Activated CD8-positive, alpha-beta T cell treated with anti-CD3 and anti-CD28 coated beads for 36 hours (primary cell): ENCODE results near the gene TM4SF18. TPM values are rescaled to one million over a fixed set of nuclear protein-coding genes. Genes with fewer than 3 reads are reported as not detected.

ENCODE experiments used
- ATAC-seq: fragments of 200-7000 bp; cut with Tn5 transposase; one replicate; pipeline ENCODE4 v1.10.0; 2021; ENCODE audit warnings: mild to moderate bottlenecking, moderate library complexity
- CTCF ChIA-PET: fragments of 350-600 bp; sonication (Branson Sonifier 250); formaldehyde crosslinking; loops from one replicate; lab custom pipeline; 2021; ENCODE audit warnings: antibody characterized with exemption; lab: Charles Lee
- POLR2A ChIA-PET: fragments of 350-600 bp; sonication (Branson Sonifier 250); formaldehyde crosslinking; loops from one replicate; lab custom pipeline; 2021; ENCODE audit warnings: antibody characterized with exemption; lab: Charles Lee
- DNase-seq: peaks from one replicate; pipeline ENCODE4 v3.0.0-alpha.2; 2020
- H3K27ac Mint-ChIP-seq: one replicate; pipeline ENCODE4 v1.8.0; 2021; ENCODE audit warnings: mild to moderate bottlenecking, mixed read lengths
- H3K27me3 Mint-ChIP-seq: one replicate; pipeline ENCODE4 v1.8.0; 2021; ENCODE audit warnings: mixed read lengths
- H3K36me3 Mint-ChIP-seq: one replicate; pipeline ENCODE4 v1.8.0; 2021; ENCODE audit warnings: low read depth, mixed read lengths
- H3K4me1 Mint-ChIP-seq: one replicate; pipeline ENCODE4 v1.8.0; 2021; ENCODE audit warnings: low read depth, mixed read lengths
- H3K4me3 Mint-ChIP-seq: one replicate; pipeline ENCODE4 v1.8.0; 2021; ENCODE audit warnings: mild to moderate bottlenecking, moderate library complexity, mixed read lengths
- H3K9me3 Mint-ChIP-seq: one replicate; pipeline ENCODE4 v1.8.0; 2021; ENCODE audit warnings: mixed read lengths
- CTCF ChIP-seq: fragments of 200-600 bp; IDR thresholded peaks from one replicate; pipeline ENCODE4 v1.8.0; 2022; ENCODE audit warnings: antibody characterized with exemption, mild to moderate bottlenecking
- intact Hi-C: fragments of 100-400 bp; cut with micrococcal nuclease; formaldehyde crosslinking; loops from one replicate; pipeline ENCODE4 v1.10.0; 2022
- total RNA-seq, 2 experiments: library from RNA; stranded (reverse); gene quantifications; one replicate each; pipeline ENCODE4 v1.2.3, GENCODE V29; 2021

The TM4SF18 gene
- total RNA-seq, 2 experiments from 2014 or later = not detected

- no peak overlapping the region for H3K4me3 Mint-ChIP-seq
- DNase-seq (no peak), ATAC-seq (no peak)
- CTCF ChIA-PET = no interaction called here
- H3K9me3 Mint-ChIP-seq = no peaks in the 10 kb centered on the region
- POLR2A ChIA-PET = no interaction called here
- TF ChIP-seq CTCF = no peak
- no peak overlapping the region for H3K27ac Mint-ChIP-seq
- H3K4me1 Mint-ChIP-seq = no peaks in the 10 kb centered on the region
- intact Hi-C loops = no loop called here
- no peaks in the 10 kb centered on the region for H3K36me3 Mint-ChIP-seq
- H3K27me3 Mint-ChIP-seq = peaks cover 4% of the 10 kb centered on the region
Observed at GRCh38 chr3:149374793-149375500, 41.5 kb upstream of the TM4SF18 start.

- H3K4me1 Mint-ChIP-seq = no peaks in the 10 kb centered on the region
- H3K9me3 Mint-ChIP-seq = no peaks in the 10 kb centered on the region
- TF ChIP-seq CTCF = no peak
- CTCF ChIA-PET = no interaction called here
- no peak overlapping the region for H3K4me3 Mint-ChIP-seq
- intact Hi-C loops = no loop called here
- POLR2A ChIA-PET = interaction anchor here (0.9 kb wide), 1 partner anchor 13 kb away, joined by 3 read pairs; no protein-coding TSS in a partner anchor
- no peak for DNase-seq
- H3K27me3 Mint-ChIP-seq = peaks cover 4% of the 10 kb centered on the region
- H3K27ac Mint-ChIP-seq = no peak overlapping the region
- H3K36me3 Mint-ChIP-seq = no peaks in the 10 kb centered on the region
- ATAC-seq = no peak
Observed at GRCh38 chr3:149374391-149374790, 41.0 kb upstream of the TM4SF18 start.

GRCh38 chr3:149373235-149374125 lies 40.0 kb upstream of the TM4SF18 start:
- no peaks in the 10 kb centered on the region for H3K36me3 Mint-ChIP-seq
- no peak overlapping the region for H3K27ac Mint-ChIP-seq
- H3K27me3 Mint-ChIP-seq = peaks cover 4% of the 10 kb centered on the region
- no peaks in the 10 kb centered on the region for H3K4me1 Mint-ChIP-seq
- POLR2A ChIA-PET = interaction anchor here (0.9 kb wide), 1 partner anchor 12 kb away, joined by 3 read pairs; no protein-coding TSS in a partner anchor
- CTCF ChIA-PET = interaction anchor here (1.0 kb wide), 1 partner anchor 195 kb away, joined by 3 read pairs; no protein-coding TSS in a partner anchor
- H3K9me3 Mint-ChIP-seq = no peaks in the 10 kb centered on the region
- H3K4me3 Mint-ChIP-seq = no peak overlapping the region
- TF ChIP-seq CTCF = no peak
- intact Hi-C loops = no loop called here
- ATAC-seq (no peak), DNase-seq (no peak)

- H3K27ac Mint-ChIP-seq = no peak overlapping the region
- peaks cover 7% of the 10 kb centered on the region for H3K4me1 Mint-ChIP-seq
- no peak overlapping the region for H3K4me3 Mint-ChIP-seq
- ChIA-PET CTCF (no interaction called here), POLR2A (no interaction called here)
- TF ChIP-seq CTCF = no peak
- no peaks in the 10 kb centered on the region for H3K36me3 Mint-ChIP-seq
- H3K27me3 Mint-ChIP-seq = peaks cover 4% of the 10 kb centered on the region
- DNase-seq (no peak), ATAC-seq (no peak)
- H3K9me3 Mint-ChIP-seq = no peaks in the 10 kb centered on the region
- intact Hi-C loops = no loop called here
Observed at GRCh38 chr3:149371723-149372114, 38.3 kb upstream of the TM4SF18 start.
